Measurements from ENCODE around the gene GZMM. TPM values are rescaled to one million over a fixed set of nuclear protein-coding genes. Genes with fewer than 3 reads are reported as not detected.

Gene GZMM
- total RNA-seq, 1 experiment from 2014 or later, result 0.59 TPM

DNA sequence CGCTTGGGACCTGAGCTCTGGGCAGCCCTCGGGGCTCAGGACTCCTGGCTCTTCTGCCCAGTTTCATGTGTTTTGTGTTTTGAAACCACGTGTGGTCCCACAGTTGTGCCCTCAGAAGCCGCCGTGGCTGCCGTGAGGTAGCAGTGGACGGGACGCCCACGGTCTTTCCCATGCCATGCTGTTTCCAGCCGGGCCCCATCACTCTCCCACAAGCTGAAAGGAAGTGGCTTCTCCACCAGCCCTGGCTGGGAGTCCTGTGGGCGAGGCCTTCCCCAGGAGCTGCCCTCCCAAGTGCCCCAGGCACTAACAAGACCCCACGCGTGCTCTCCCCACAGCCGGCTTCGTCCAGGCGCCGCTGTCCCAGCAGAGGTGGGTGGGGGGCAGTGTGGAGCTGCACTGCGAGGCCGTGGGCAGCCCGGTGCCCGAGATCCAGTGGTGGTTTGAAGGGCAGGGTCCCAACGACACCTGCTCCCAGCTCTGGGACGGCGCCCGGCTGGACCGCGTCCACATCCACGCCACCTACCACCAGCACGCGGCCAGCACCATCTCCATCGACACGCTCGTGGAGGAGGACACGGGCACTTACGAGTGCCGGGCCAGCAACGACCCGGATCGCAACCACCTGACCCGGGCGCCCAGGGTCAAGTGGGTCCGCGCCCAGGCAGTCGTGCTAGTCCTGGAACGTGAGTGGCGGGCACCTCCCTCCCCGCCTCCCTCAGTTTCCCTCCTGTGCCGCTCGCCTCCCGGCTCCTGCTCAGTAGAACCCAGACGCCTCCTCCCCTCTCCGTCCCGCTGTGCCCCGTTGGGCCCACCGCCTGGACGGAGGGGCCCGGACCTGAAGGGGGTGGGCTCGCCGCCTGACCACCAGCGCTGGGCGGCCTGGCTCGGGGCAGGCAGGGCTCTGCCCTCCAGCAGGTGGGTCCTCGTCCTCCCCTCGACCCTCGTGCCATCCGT, 33.9 kb downstream of the GZMM start:
- no peaks in the 10 kb centered on the region for H3K27me3 ChIP-seq (ENCODE audit: insufficient read depth, low read length)
- no peak for ATAC-seq
- no peak overlapping the region for H3K4me3 ChIP-seq (replicated peaks in 1 of 2; ENCODE audit: low read depth in 1 of 2, low read length in 2 of 2)
- BruUV-seq (replicated peaks), result no TSS peak
- H2AFZ ChIP-seq (ENCODE audit: low read depth, low read length, poor library complexity, severe bottlenecking), result no peak overlapping the region
- no peaks in the 10 kb centered on the region for H3K9me3 ChIP-seq (ENCODE audit: control insufficient read depth in 1 of 2, insufficient read depth in 1 of 2, low read depth in 1 of 2, low read length in 2 of 2)
- TF ChIP-seq CTCF (IDR thresholded peaks at IDR 0.05 in 2 of 3, conservative IDR thresholded peaks at IDR 0.05 in 1 of 3; ENCODE audit: borderline replicate concordance in 1 of 3, insufficient read depth in 1 of 3, low read depth in 2 of 3, low read length in 2 of 3) (0 out of 6 replicates have a peak, but pooled peaks of 1 of the 3 experiments have one; percentile 16), REST (IDR thresholded peaks at IDR 0.05; ENCODE audit: low read depth) (no peak)
- peaks cover 6% of the 10 kb centered on the region; the same call in 1 of the 2 replicates for H4K20me1 ChIP-seq (ENCODE audit: insufficient read depth)
- no peaks in the 10 kb centered on the region for H3K9me2 ChIP-seq (ENCODE audit: insufficient read depth)
- DNase-seq (ENCODE audit: low read depth, low spot score), result no peak
- H3K9ac ChIP-seq (ENCODE audit: low read length), result no peak overlapping the region
- POLR2A ChIA-PET, result no interaction called here
- RAD21 ChIA-PET (ENCODE audit: low non-redundant PET in 1 of 2, low total read pairs in 2 of 2, uncharacterized antibody in 2 of 2, unreplicated experiment in 2 of 2), result no interaction called here
- CTCF ChIA-PET, result interaction anchor here (1.6 kb wide), 1 partner anchor 11 kb away, joined by 4 read pairs; no protein-coding TSS in a partner anchor
- H3K79me2 ChIP-seq (ENCODE audit: insufficient read depth, low read length), result peaks cover 83% of the 10 kb centered on the region
- H3K27ac ChIP-seq (ENCODE audit: low read depth, low read length), result peak overlapping the region; percentile 17; the same call in 1 of the 2 replicates
- intact Hi-C loops (cut with micrococcal nuclease), result no loop called here
- H3K4me1 ChIP-seq (ENCODE audit: control insufficient read depth in 1 of 2, insufficient read depth in 2 of 2, low read length in 2 of 2), result peaks cover 2 to 17% of the 10 kb centered on the region in 2 experiments; a peak in 3 of 4 replicates
- H3K4me2 ChIP-seq (ENCODE audit: low read length), result no peak overlapping the region
- H3K36me3 ChIP-seq (ENCODE audit: control insufficient read depth in 1 of 2, insufficient read depth in 2 of 2, low read length in 2 of 2), result peaks cover 15 to 48% of the 10 kb centered on the region in 2 experiments

All from HCT116 (cell line).